Thyroid gland (tissue), 4 donors: Measurements from ENCODE around the gene TMEM132A.

Experiments used
- CTCF ChIP-seq, 6 experiments: fragments of 200-600 bp in 3 of 6; fragments of 450-650 bp in 3 of 6; sonication (generic) in 3 of 6; IDR thresholded peaks; one replicate each; pipeline ENCODE4 v1.5.1; 2016 to 2019; ENCODE audit warnings: antibody characterized with exemption in 6 of 6, mild to moderate bottlenecking in 2 of 6, inconsistent platforms in 1 of 6, moderate library complexity in 1 of 6
- POLR2A ChIP-seq, 2 donors: fragments of 450-650 bp; IDR thresholded peaks; one replicate each; pipeline ENCODE4 v1.6.1; 2017; ENCODE audit warnings: antibody characterized with exemption in 2 of 2, mild to moderate bottlenecking in 2 of 2, moderate library complexity in 1 of 2

- TF ChIP-seq CTCF (IDR thresholded peaks at IDR 0.05): no peak
- TF ChIP-seq POLR2A (IDR thresholded peaks at IDR 0.05): no peak
Measured at GRCh38 chr11:60921259-60921658, 3.0 kb upstream of the TMEM132A start.
